Mucosa of gallbladder (tissue), 1 donor: ENCODE results near the gene RPS6KA5. TPM values are rescaled to one million over a fixed set of nuclear protein-coding genes. Genes with fewer than 3 reads are reported as not detected.
"Not testable (repeated sequence)": the region's sequence is repeated elsewhere in the genome, so short reads cannot be mapped to it uniquely, and the experiment has no call there.

Experiments
- DNase-seq: peaks from one replicate; pipeline ENCODE4 v3.0.0-alpha.2; 2020; ENCODE audit warnings: low spot score
- total RNA-seq: library from RNA; stranded (reverse); gene quantifications from one replicate; pipeline ENCODE4 v1.2.1, GENCODE V29; 2021
- donor health status: DM: no; HTN: no; CAD: no.

Gene RPS6KA5
- total RNA-seq, 1 donor from 2014 or later = 7.1 TPM

DNA sequence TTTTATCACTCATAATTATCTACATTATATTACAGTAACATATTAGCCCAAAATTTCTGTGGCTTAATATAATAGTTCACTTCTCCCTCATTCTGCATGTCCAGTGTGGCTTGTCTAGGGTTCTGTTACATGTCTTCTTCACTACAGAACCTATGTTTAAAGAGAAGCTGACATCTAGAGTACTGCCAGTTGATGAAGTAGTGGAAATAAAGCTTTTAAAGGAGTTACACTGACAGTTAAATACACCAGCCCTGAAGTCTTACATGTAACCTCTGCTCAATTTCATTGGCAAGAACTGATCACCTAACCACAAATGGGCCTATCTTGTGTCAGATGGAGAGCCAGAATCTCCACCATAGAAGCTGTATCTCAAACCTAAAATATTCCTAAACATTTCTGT, 32.9 kb downstream of the RPS6KA5 start:
- DNase-seq = no peak

DNA sequence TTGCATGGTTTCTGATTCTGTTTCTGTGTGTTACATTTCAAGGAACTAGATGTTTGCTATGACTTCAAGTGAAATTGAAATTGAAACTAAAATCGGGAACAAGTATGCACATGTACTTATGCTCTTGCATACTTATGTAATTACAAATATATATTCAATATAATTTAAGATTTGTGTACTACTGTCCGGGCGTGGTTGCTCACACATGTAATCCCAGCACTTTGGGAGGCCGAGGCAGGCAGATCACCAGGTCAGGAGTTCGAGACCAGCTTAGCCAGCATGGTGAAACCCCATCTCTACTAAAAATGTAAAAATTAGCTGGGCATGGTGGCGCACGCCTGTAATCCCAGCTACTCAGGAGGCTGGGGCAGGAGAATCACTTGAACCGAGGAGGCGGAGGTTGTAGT, 37.8 kb downstream of the RPS6KA5 start:
- not testable (repeated sequence) for DNase-seq

DNA sequence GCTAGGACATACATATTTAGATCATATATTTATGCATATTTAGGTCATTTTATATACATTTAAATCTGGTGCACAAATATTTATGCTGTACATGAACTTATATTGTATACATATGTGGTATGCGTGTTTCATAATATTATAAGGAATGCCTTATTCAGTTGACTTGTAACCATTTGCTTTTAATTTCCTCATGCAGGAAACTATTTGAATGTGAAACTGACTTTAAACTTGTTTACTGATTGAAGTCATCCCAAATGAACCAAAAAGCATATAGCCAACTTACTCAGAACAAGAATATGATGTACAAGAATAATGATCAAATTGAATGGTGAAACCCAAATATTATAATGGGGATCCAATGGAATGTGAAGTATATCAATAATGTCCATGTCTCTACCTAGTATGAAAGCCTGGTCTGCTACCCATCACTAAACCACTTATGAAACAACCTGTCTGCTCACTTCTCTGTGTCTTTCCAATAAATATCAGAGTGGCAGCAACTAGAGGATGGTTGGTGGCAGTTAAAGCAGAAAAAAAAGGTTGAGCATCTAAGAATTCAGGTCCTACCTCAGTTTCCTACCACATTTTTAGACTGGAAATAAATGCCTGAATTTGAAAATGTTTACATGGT, 38.3 kb downstream of the RPS6KA5 start:
- DNase-seq = no peak

DNA sequence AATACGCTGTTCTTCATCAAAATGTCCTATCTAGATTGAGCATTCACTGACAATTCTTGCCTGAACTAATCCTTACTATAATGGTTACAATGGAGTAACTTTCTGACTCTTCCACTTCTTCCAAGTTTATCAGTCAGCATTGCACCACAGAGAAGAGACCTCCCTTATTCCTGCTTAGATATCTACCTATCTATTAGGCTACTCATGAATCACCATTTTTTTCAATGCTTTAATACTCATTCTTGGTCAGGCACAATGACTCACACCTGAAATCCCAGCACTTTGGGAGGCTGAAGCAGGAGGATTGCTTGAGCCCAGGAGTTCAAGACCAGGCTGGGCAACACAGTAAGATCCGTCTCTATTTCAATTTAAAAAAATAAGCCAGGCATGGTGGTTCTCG, 39.3 kb downstream of the RPS6KA5 start:
- no peak for DNase-seq

DNA sequence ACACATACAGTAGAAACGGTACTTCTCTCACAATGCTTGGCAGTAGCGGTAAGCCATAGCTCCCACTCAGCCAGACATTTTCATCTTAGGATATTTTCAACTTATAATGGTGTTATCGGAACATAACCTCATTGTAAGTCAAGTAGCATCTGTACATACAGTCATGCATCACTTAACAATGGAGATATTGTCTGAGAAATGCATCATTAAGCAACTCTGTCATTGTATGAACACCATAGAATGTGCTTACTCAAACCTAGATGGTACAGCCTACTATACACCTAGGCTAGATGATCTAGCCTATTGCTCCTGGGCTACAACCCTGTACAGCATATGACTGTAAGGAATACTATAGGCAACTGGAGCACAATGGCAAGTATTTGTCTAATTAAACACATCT, 40.8 kb downstream of the RPS6KA5 start:
- no peak for DNase-seq

DNA sequence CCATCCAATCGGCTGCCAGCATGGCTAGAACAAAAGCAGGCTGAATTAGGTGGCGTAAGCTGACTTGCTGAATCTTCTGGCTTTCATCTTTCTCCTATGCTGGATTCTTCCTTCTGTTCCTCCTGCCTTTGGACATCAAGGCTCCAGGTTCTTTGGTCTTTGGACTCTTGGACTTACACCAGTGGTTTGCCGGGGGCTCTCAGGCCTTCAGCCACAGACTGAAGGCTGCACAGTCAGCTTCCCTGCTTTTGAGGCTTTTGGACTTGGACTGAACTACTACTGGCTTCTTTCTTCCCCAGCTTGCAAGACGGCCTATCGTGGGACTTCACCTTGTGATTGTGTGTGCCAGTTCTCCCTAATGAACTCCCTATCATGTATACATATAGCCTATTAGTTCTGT, 42.0 kb downstream of the RPS6KA5 start:
- no peak for DNase-seq

DNA sequence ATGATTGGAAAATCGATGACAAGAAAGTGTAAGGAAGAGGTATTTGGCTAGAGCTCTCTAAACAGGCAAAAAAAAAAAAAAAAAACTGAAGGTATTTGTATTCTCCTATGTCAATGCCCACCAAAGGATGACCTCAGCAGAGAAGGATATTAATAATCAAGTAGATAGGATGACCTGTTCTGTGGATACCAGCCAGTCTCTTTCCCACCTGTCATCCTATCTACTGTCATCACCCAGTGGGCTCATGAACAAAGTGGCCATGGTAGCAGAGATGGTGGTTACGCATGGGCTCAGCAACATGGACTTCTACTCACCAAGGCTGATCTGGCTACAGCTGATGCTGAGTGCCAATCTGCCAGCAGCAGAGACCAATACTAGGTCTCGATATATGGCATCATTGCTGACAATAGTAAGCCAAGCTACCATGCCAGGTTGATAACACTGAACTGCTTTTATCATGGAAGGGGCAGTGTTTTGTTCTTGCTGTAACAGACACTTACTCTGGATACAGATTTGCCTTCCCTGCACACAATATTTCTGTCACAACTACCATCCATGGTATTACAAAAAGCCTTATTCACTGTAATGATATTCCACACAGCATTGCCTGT, 43.5 kb downstream of the RPS6KA5 start:
- DNase-seq = no peak

DNA sequence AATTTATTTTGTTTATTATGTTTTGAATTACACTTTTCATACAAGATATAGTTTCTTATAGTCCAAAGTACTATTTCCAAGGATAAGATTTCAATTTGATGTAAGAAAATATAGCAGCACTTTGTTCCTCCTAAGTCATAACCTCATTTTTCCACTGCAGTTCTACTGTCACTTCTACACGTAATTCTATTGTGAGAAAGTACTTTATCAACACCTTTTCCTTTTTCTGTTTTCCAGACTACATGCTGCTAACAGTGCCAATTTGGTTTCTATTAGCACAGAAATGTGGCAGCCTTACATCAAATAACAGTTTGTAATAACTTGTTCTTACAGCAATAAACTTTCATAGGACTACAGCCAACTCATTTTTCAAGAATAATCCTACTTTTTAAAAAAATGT, 45.0 kb downstream of the RPS6KA5 start:
- DNase-seq = no peak

DNA sequence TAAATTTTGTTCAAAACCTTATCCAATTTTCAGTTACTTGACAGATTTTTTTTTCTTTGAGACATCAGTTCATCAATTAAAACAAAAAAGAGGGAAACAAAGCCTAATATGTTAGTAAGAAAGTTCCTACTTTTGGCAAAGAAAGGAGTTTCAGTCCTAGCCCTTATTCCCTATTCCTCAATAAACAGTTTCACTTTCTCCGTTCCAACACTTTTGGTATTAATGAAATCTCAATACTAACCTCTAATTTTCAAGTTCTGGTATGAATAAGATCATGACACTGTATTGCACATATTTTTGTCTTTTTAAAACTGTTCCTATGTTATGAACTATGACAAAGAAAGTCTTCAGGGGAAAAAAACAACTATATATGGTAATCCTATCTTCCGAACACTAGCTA, 48.4 kb downstream of the RPS6KA5 start:
- no peak for DNase-seq

DNA sequence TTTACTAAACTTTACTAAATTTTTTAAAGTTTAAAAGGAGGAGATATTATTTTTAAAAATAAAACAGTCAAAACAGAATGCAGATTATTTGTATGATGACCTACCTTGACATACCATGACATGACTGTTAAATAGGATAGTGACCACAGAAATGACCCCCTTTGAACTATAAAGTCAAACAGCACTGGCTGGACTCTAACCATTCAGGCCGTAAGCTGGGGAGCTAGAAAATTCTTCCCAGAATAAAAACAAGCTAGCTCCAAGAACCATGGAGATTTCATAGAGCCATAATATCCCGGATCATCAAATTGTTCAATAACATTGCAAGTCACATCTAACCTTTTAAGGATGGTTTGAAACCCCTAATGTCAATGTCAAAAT, 50.3 kb downstream of the RPS6KA5 start:
- no peak for DNase-seq

DNA sequence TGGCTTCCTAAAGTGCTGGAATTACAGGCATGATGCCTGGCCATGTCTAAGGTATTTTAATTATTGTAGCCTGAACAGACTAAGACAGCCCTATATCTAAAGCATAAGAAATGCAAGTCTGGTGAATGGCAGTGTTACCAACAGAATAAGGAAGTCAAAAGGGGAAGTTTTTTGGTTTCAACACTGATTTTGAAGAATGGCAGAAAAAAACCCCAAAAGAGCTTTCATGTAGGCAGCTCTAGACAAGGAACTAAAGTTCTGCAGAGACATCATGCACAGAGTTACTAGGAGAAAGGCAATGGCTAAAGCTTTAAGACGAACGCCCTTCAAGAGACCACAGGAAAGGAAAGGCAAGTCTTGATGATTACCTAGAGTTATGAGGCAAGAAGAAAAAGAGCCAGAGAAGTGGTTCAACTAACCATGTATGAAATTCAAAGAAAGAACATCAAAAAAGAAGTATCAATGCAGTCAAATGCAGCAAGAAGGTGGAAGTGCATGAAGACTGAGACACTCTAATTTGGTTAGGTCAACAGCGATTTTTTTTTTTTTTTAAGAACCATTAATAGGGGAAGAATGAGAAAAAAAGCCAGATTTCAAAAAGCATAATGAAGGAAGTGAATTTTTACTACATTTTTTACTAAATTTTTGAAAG, 50.8 kb downstream of the RPS6KA5 start:
- DNase-seq = no peak

DNA sequence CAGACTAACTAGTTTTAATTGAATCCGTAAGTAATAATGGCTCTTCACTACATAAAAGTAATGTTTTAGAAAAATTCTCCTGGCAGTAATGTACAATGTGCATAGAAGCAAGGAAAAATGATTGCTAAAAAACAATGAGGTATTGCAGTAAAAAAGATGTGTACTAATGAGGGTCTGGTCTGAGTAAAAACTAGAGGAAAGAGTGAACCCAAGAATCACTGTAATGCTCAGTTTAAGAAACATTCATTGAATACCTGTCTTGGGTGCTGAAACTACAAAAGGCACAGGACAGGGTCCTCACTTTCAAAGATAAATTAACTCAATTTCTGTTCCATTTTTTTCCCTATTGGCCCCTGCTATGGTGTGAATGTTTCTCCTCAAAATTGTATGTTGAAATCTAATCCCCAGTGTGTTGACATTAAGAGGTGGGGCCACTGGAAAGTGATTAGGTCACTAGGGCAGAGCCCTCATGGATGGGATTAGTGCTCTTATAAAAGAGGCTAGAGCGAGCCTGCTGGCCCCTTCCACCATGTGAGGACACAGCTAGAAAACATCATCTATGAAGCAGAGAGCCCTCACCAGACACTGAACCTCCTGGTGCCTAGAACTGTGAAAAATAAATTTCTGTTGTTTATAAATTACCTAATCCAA, 51.6 kb downstream of the RPS6KA5 start:
- no peak for DNase-seq

DNA sequence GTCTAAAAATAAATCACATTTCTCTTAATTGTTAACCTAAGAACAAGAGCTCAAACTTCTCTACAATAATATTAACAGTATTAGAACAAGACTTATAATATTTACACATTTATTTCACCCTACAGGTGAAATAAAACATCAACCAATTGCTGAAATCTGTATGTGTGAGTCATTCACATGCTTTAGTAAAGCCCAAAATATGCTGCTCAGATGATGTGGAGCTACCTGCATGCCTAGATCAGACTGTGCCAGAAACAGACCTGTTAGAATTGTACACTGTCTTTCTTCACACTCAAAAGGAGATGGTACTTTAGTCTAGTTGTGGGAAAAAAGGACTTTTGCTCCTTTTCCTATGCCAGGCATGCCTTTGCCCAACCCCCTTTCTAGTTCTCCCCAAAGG, 54.7 kb downstream of the RPS6KA5 start:
- DNase-seq = no peak

DNA sequence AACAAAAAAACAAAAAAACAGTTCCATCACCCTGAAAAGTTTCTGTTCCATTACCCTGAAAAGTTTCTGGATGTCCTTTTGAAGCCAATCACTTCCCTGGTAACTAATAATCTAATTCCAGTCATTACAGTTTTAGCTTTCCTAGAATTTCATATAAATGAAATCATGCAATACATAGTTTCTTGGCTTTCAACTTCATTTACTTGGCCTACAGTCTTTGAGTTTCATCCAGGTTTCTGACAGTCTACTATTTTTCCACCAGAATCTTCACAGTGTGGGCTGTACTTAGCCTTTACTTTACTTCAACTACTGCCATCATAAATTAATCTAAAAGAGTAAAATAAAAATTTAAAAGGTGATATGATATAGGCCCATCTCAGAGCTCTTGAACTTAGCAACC, 55.5 kb downstream of the RPS6KA5 start:
- no peak for DNase-seq

DNA sequence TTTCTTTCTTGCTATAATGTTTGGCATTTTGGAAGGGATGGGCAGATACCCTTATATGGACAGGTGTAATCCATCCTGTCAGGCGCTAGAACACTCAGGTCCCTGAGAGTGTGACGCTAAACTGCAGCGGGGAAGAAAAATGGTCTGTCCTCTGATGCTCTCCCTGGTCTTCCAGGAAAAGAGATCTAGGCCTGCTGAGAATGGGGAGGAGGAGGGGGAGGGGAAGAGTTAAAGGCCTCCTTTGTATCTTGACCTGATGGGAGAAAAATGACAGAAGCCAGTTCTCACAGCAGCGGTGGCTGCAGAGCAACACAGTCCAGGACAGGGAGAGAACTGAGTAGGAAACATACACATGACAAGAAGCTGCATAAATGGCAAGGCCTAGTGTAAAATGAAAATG, 61.1 kb downstream of the RPS6KA5 start:
- DNase-seq = no peak

DNA sequence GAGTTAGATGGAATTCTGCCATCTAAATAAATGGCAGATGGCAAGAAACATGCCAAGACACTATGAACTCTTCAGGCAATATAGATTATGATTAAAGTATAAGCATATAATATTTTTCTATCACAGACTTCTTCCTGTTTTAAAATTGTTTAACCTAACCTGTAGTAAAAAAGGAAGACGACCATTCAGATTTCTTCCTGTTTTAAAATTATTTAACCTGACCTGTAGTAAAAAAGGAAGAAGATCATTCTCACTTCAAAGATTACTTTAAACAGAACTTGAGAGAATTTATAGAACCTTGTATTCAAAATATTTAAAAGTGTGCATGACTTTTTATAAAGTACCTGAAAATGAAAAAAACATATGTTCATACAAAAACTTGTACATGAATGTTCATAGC, 63.5 kb downstream of the RPS6KA5 start:
- no peak for DNase-seq

DNA sequence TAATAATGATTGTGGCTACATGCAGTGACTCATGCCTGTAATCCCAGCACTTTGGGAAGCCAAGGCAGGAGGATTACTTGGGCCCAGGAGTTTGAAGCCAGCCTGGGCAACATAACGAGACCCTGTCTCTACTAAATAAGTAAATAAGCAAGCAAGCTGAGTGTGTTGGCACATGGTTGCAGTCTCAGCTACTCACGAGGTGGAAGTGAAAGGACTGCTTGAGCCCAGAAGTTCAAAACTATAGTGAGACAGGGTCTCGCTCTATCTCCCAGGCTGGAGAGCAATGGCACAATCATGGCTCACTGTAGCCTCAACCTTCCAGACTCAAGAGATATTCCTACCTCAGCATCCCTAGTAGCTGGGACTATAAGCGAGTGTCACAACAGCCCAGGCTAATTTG, 64.7 kb downstream of the RPS6KA5 start:
- DNase-seq = no peak

DNA sequence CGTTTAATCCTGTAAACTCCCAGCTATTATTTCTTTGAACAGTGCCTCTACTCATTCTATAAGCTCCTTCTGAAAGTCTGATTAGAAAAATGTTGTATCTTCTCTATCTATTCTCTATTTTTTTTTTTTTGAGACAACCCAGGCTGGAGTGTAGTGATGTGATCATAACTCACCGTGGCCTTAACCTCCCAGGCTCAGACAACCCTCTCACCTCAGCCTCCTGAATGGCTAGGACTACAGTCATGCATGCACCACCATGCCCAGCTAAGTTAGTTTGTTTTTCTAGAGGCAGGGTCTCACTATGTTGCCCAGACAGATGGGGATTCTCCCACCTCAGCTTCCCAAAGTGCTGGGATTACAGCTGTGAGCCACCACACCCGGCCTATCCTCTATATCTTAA, 66.6 kb downstream of the RPS6KA5 start:
- no peak for DNase-seq

DNA sequence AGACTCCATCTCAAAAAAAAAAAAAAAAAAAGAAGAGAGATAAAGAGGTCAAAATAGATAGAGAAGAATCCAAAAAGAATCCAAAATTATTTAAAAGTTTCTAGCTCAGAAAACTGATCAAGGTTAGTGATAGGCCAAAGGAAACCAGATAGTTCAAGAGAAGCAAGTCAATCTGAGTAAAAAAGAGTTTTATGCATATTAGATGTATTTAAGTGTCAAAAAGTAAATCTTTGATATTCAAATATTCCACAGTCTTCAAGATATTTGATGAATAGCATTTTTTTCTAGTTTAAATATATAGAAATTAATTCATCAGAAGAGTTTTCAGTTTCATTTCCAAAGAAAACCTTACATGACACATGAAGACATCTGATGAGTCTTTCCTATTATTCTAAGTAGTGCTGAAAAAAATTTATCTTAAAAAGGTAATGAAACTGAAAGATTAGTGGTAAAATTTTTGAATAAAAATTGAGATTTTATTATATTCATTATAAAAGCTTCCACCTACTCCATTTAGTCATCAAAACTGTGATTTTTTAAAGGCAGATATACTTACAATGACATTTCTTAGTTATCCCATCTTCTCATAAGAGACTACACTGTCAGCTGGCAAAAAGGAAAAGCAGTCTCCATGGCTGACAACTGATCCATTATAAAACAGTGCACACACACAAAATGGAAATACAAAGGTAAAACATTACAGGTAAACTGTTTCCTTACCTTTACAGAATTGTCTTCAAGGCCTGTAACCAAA, 68.6 kb downstream of the RPS6KA5 start:
- no peak for DNase-seq

DNA sequence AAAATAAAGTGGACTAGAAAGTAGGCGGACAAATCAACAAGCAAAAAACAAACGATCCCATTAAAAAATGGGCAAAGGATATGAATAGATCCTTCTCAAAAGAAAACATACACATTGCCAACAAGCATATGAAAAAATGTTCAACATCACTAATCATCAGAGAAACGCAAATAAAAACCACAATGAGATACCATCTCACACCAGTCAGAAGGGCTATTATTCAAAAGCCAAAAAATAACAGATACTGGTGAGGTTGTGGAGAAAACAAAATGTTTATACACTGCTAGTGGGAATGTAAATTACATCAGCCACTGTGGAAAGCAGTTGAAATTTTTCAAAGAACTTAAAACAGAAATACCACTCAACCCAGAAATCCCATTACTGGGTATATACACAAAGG, 70.3 kb downstream of the RPS6KA5 start:
- no peak for DNase-seq

DNA sequence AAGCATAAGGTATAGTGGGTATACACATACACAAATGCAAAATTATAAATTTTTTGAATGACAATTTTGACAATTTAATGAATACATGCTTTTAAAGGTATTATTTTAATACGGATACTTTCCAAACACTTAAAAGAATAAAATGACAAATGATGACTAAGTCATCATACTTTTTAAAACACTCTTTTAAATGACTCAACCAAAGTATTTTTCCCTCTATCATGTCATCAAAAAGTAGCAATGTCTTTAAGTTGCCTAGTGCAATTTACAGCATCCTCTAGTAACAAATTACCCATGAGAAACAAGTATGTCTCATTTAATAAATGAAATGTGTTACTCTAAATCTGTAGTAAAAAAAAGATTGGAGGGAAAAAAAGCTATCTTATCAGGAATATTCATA, 73.3 kb downstream of the RPS6KA5 start:
- DNase-seq = no peak

DNA sequence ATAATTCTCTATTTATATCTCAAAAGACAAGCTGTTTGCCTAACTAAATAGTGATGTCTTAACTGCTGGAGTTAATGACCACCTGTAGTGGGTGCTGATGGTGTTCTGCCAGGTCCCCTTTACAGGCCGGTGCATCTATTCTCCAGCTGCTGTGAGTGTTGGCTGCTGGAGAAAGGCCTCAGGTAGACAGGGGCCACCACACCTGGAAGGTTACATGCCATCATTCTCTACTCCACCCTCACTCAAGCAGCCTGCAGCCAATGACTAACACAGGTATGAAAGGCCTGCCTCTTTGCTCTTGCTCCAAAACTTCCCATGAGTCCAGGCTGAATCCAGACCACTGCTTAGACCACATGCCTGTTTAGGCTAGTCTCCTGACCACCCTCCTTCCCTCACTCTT, 73.9 kb downstream of the RPS6KA5 start:
- no peak for DNase-seq
